Ovary (tissue), 3 donors: ENCODE results near the gene FNIP2.

ENCODE experiments used
- EP300 ChIP-seq: sonication (generic); formaldehyde crosslinking; IDR thresholded peaks from one replicate; pipeline ENCODE4 v1.6.1; 2017; ENCODE audit warnings: antibody characterized with exemption
- POLR2A ChIP-seq: fragments of 450-650 bp; IDR thresholded peaks from one replicate; pipeline ENCODE4 v1.6.1; 2017; ENCODE audit warnings: antibody characterized with exemption, mild to moderate bottlenecking, moderate library complexity
- TF ChIP-seq, protein P1 (sequence below), 3 donors: fragments of 450-650 bp in 2 of 3; fragments of 200-600 bp in 1 of 3; IDR thresholded peaks; one replicate each; pipeline versions ENCODE4 v1.5.1 to v1.8.0; 2016 to 2022; ENCODE audit warnings: antibody characterized with exemption in 3 of 3, mild to moderate bottlenecking in 1 of 3
- donor health status: DM: no; HTN: no; CAD: no.

DNA sequence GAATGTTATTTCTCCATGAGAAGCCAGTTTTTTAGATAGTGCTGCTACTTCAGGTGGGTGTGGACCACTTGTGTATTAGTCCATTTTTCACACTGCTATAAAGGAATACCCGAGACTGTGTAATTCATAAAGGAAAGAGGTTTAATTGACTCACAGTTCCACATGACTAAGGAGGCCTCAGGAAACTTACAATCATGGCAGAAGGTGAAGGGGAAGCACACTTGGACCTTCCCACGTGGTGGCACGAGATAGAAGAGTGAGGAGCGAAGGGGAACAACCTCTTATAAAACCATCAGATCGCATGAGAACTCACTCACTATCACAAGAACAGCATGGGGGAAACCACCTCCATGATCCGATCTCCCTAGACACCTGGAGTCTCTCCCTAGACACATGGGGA is 42.2 kb upstream of the FNIP2 start:
- TF ChIP-seq, protein P1, sequence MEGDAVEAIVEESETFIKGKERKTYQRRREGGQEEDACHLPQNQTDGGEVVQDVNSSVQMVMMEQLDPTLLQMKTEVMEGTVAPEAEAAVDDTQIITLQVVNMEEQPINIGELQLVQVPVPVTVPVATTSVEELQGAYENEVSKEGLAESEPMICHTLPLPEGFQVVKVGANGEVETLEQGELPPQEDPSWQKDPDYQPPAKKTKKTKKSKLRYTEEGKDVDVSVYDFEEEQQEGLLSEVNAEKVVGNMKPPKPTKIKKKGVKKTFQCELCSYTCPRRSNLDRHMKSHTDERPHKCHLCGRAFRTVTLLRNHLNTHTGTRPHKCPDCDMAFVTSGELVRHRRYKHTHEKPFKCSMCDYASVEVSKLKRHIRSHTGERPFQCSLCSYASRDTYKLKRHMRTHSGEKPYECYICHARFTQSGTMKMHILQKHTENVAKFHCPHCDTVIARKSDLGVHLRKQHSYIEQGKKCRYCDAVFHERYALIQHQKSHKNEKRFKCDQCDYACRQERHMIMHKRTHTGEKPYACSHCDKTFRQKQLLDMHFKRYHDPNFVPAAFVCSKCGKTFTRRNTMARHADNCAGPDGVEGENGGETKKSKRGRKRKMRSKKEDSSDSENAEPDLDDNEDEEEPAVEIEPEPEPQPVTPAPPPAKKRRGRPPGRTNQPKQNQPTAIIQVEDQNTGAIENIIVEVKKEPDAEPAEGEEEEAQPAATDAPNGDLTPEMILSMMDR (IDR thresholded peaks at IDR 0.05) = no peak
- TF ChIP-seq POLR2A (no peak), EP300 (no peak)
